Measurements from ENCODE around the gene DCN.

The DCN gene

DNA sequence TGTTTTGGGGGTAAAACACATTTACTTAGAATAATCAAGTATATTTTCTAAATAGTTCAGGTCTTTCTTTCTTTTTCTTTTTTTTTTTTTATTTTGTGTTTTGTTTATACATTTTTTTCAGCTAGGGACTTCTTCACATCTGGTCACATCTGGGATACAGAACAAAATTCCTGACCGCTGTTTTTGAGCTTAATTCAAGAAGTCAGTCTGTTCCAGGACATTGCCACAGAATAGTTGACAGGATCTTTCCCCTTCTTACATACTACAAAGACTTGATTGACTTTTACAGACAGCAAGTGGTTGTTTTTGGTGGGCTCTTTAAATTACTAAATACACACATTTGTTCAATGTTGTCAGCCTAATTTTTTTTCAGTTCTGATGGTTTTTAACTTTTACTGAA, 41.8 kb upstream of the DCN start:
- Histone ChIP-seq H3K4me2 (ENCODE audit: insufficient read depth, low read length) (no peak overlapping the region), H3K27ac (ENCODE audit: low read length) (no peak overlapping the region), H3K4me1 (ENCODE audit: insufficient read depth, low read length) (no peaks in the 10 kb centered on the region), H3K36me3 (ENCODE audit: insufficient read depth, low read length) (no peaks in the 10 kb centered on the region), H3K9me3 (ENCODE audit: insufficient read depth, low read length, severe bottlenecking) (no peaks in the 10 kb centered on the region), H4K20me1 (ENCODE audit: insufficient read depth, low read length) (no peaks in the 10 kb centered on the region), H3K27me3 (ENCODE audit: insufficient read depth, low read length, poor library complexity) (no peaks in the 10 kb centered on the region), H3K9ac (ENCODE audit: low read depth, low read length) (no peak overlapping the region), H2AFZ (ENCODE audit: low read depth, low read length) (no peak overlapping the region), H3K4me3 (ENCODE audit: low read depth in 1 of 2, low read length in 2 of 2) (no peak overlapping the region), H3K79me2 (ENCODE audit: insufficient read depth, low read length) (no peaks in the 10 kb centered on the region)
- TF ChIP-seq, protein P1, sequence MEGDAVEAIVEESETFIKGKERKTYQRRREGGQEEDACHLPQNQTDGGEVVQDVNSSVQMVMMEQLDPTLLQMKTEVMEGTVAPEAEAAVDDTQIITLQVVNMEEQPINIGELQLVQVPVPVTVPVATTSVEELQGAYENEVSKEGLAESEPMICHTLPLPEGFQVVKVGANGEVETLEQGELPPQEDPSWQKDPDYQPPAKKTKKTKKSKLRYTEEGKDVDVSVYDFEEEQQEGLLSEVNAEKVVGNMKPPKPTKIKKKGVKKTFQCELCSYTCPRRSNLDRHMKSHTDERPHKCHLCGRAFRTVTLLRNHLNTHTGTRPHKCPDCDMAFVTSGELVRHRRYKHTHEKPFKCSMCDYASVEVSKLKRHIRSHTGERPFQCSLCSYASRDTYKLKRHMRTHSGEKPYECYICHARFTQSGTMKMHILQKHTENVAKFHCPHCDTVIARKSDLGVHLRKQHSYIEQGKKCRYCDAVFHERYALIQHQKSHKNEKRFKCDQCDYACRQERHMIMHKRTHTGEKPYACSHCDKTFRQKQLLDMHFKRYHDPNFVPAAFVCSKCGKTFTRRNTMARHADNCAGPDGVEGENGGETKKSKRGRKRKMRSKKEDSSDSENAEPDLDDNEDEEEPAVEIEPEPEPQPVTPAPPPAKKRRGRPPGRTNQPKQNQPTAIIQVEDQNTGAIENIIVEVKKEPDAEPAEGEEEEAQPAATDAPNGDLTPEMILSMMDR (IDR thresholded peaks at IDR 0.05; ENCODE audit: borderline replicate concordance, extremely low read depth, low read length, poor library complexity, severe bottlenecking), result no peak
- TF ChIP-seq EZH2 (IDR thresholded peaks at IDR 0.05; ENCODE audit: borderline replicate concordance, low read depth, low read length, severe bottlenecking), result no peak
- ATAC-seq (ENCODE audit: insufficient read depth, low read depth) (no peak), DNase-seq (no peak)

DNA sequence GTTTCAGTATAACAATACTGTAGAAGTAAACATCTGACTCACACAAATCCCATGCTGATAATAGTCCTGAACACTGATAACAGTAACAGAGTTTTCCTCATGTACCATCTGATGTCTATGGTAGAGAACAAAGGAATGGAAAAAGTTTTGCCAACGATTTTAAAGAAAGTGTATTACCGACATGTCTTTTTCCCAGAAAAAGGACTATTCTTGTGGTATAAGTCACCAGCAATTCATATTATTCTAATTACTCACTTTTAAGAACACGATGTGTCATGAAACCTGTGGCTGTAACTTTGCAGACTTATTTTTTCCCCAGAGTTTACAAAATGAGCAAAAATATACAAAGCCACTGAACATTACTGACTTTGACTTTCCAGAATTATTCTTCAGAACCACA, 40.1 kb upstream of the DCN start:
- Histone ChIP-seq H4K20me1 (ENCODE audit: insufficient read depth, low read length) (no peaks in the 10 kb centered on the region), H3K36me3 (ENCODE audit: insufficient read depth, low read length) (no peaks in the 10 kb centered on the region), H3K79me2 (ENCODE audit: insufficient read depth, low read length) (no peaks in the 10 kb centered on the region), H3K4me3 (ENCODE audit: low read depth in 1 of 2, low read length in 2 of 2) (no peak overlapping the region), H3K27me3 (ENCODE audit: insufficient read depth, low read length, poor library complexity) (no peaks in the 10 kb centered on the region), H3K9me3 (ENCODE audit: insufficient read depth, low read length, severe bottlenecking) (no peaks in the 10 kb centered on the region), H2AFZ (ENCODE audit: low read depth, low read length) (no peak overlapping the region), H3K27ac (ENCODE audit: low read length) (no peak overlapping the region), H3K4me1 (ENCODE audit: insufficient read depth, low read length) (no peaks in the 10 kb centered on the region), H3K9ac (ENCODE audit: low read depth, low read length) (no peak overlapping the region), H3K4me2 (ENCODE audit: insufficient read depth, low read length) (no peak overlapping the region)
- no peak for TF ChIP-seq EZH2 (IDR thresholded peaks at IDR 0.05; ENCODE audit: borderline replicate concordance, low read depth, low read length, severe bottlenecking)
- TF ChIP-seq, protein P1 (IDR thresholded peaks at IDR 0.05; ENCODE audit: borderline replicate concordance, extremely low read depth, low read length, poor library complexity, severe bottlenecking), result no peak
- ATAC-seq (ENCODE audit: insufficient read depth, low read depth) (no peak), DNase-seq (no peak)

- H3K9me3 ChIP-seq (ENCODE audit: insufficient read depth, low read length, severe bottlenecking), result no peaks in the 10 kb centered on the region
- H3K4me1 ChIP-seq (ENCODE audit: insufficient read depth, low read length), result no peaks in the 10 kb centered on the region
- H3K36me3 ChIP-seq (ENCODE audit: insufficient read depth, low read length), result no peaks in the 10 kb centered on the region
- no peaks in the 10 kb centered on the region for H3K27me3 ChIP-seq (ENCODE audit: insufficient read depth, low read length, poor library complexity)
- H3K9ac ChIP-seq (ENCODE audit: low read depth, low read length), result no peak overlapping the region
- no peaks in the 10 kb centered on the region for H3K79me2 ChIP-seq (ENCODE audit: insufficient read depth, low read length)
- no peak overlapping the region for H3K27ac ChIP-seq (ENCODE audit: low read length)
- ATAC-seq (ENCODE audit: insufficient read depth, low read depth) (no peak), DNase-seq (no peak)
- H2AFZ ChIP-seq (ENCODE audit: low read depth, low read length), result no peak overlapping the region
- no peak overlapping the region for H3K4me2 ChIP-seq (ENCODE audit: insufficient read depth, low read length)
- no peak overlapping the region for H3K4me3 ChIP-seq (ENCODE audit: low read depth in 1 of 2, low read length in 2 of 2)
- H4K20me1 ChIP-seq (ENCODE audit: insufficient read depth, low read length), result no peaks in the 10 kb centered on the region
- TF ChIP-seq, protein P1 (IDR thresholded peaks at IDR 0.05; ENCODE audit: borderline replicate concordance, extremely low read depth, low read length, poor library complexity, severe bottlenecking), result no peak
- no peak for TF ChIP-seq EZH2 (IDR thresholded peaks at IDR 0.05; ENCODE audit: borderline replicate concordance, low read depth, low read length, severe bottlenecking)
These were observed 37.3 kb upstream of the DCN start for GRCh38 chr12:91219919-91220318.

DNA sequence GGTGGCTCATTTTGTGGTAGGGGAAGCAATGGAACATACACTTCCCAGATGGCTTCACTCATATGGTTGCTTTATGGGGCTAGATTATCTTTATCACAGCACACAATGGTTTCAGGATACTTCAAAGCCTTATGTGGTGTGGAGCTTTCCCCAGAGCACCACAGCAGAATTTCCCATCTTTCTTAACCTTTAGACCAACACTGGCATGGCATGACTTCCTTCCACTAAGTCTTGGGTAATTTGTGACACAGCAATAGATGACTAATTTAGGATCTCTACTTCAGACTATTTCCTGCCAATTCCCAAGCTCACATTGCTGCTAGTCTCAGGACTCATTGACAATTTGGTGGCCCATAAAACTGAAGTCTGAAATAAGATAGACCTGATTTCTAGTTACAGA, 36.9 kb upstream of the DCN start:
- DNase-seq, result no peak
- H4K20me1 ChIP-seq (ENCODE audit: insufficient read depth, low read length), result no peaks in the 10 kb centered on the region
- TF ChIP-seq EZH2 (IDR thresholded peaks at IDR 0.05; ENCODE audit: borderline replicate concordance, low read depth, low read length, severe bottlenecking), result no peak
- TF ChIP-seq, protein P1 (IDR thresholded peaks at IDR 0.05; ENCODE audit: borderline replicate concordance, extremely low read depth, low read length, poor library complexity, severe bottlenecking), result no peak

More for the DNA sequence above, 36.9 kb upstream of the DCN start:
- Histone ChIP-seq H2AFZ (ENCODE audit: low read depth, low read length) (no peak overlapping the region), H3K4me3 (ENCODE audit: low read depth in 1 of 2, low read length in 2 of 2) (no peak overlapping the region), H3K79me2 (ENCODE audit: insufficient read depth, low read length) (no peaks in the 10 kb centered on the region), H3K36me3 (ENCODE audit: insufficient read depth, low read length) (no peaks in the 10 kb centered on the region), H3K27ac (ENCODE audit: low read length) (no peak overlapping the region), H3K4me2 (ENCODE audit: insufficient read depth, low read length) (no peak overlapping the region), H3K9me3 (ENCODE audit: insufficient read depth, low read length, severe bottlenecking) (no peaks in the 10 kb centered on the region), H3K4me1 (ENCODE audit: insufficient read depth, low read length) (no peaks in the 10 kb centered on the region), H3K27me3 (ENCODE audit: insufficient read depth, low read length, poor library complexity) (no peaks in the 10 kb centered on the region), H3K9ac (ENCODE audit: low read depth, low read length) (no peak overlapping the region)
- ATAC-seq (ENCODE audit: insufficient read depth, low read depth), result no peak
